ENCODE data around the gene PLOD3.
"Not testable (repeated sequence)": the region's sequence is repeated elsewhere in the genome, so short reads cannot be mapped to it uniquely, and the experiment has no call there.

Gene PLOD3, protein sequence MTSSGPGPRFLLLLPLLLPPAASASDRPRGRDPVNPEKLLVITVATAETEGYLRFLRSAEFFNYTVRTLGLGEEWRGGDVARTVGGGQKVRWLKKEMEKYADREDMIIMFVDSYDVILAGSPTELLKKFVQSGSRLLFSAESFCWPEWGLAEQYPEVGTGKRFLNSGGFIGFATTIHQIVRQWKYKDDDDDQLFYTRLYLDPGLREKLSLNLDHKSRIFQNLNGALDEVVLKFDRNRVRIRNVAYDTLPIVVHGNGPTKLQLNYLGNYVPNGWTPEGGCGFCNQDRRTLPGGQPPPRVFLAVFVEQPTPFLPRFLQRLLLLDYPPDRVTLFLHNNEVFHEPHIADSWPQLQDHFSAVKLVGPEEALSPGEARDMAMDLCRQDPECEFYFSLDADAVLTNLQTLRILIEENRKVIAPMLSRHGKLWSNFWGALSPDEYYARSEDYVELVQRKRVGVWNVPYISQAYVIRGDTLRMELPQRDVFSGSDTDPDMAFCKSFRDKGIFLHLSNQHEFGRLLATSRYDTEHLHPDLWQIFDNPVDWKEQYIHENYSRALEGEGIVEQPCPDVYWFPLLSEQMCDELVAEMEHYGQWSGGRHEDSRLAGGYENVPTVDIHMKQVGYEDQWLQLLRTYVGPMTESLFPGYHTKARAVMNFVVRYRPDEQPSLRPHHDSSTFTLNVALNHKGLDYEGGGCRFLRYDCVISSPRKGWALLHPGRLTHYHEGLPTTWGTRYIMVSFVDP

DNA sequence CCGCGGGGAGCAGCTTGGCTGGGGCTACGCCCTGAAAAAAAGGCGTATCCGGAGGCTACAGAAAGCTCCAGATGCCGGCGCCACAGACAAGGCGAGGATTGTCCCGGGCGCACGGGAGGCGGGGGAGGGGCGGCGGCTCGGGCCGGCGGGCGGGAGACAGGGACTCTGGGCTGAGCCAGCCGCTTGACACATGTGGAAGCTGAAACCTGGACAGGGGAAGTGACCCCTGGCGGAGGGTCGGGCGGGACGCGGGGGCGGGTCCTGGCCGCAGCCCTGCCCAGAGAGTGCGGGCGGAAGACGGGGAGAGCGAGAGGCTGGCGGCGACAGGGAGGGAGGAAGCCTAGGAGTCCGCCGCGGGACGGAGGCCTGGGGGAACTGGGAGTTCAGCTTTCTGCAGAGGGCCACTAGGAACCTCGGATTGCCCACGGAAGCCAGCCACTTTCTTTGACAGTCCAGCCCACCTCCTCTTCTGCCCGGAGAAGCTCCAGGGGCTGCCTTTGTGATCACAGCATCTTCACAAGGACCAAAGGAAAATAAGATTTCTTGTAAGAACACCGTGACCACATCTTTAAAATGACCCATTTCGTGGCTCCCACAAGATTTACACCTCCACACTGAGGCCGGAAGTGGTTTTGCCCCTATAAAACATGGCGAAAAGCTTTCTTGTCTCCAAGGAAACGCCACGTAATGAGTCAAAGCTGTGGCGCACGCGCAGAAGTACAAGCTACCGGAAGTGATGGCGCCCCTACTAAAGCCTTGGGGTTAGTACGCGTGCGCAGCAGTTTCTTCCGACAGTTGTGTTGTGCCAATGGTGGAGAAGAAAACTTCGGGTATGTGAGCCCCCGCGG, at the start of gene PLOD3, which contains the start of gene ZNHIT1:
PLOD3 (minus strand) TSS at position 194 of the 848 bp plus-strand sequence. CDS start 307 bp downstream, outside the sequence.
ZNHIT1 (plus strand) TSS at position 778 of the 848 bp plus-strand sequence; CDS start at position 809, 31 bp downstream.
- Histone ChIP-seq H3K4me3 (peak within 1 kb of the TSS; percentile 61 to 82 (median 72)), H3K27ac (peak within 1 kb of the TSS; percentile 50 to 95 (median 90))

DNA sequence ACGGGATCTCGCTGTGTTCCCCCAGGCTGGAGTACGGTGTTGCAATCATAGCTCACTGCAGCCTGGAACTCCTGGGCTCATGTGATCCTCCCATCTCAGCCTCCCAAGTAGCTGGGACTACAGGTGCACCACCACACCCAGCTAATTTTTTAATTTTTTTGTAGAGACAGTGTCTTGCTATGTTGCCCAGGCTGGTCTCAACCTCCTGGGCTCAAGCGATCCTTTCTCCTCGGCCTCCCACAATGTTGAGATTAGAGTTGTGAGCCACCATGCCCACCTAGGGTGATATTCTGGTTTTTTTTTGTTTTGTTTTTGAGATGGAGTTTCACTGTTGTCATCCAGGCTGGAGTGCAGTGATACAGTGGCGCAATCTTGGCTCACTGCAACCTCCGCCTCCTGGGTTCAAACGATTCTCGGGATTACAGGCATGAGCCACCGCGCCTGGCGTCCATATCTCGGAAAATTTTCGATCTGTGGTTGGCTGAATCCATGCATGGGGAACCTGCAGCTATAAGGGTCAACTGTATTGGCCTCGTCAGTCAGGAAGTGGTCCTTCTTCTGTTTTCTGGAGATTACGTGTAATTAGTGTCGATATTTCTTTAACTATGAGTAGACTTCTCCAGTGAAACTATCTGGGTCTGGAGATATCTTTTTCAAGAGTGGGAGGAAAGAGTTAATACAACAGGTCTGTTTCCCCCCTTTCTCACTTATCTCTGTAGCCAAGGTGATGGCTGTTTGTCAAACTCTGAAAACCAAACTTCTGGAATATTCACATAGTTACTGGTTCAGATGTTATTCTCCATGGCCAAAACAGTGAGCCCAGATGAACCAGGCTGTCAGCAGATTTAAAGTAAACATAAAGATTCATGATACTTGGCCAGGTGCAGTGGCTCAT, 48.5 kb upstream of the PLOD3 start:
- Histone ChIP-seq H3K27ac (no peak overlapping the region), H3K4me3 (no peak overlapping the region)

- not testable (repeated sequence) for H3K27ac ChIP-seq, H3K4me3 ChIP-seq
These were observed 46.8 kb upstream of the PLOD3 start for GRCh38 chr7:101264102-101264706.

DNA sequence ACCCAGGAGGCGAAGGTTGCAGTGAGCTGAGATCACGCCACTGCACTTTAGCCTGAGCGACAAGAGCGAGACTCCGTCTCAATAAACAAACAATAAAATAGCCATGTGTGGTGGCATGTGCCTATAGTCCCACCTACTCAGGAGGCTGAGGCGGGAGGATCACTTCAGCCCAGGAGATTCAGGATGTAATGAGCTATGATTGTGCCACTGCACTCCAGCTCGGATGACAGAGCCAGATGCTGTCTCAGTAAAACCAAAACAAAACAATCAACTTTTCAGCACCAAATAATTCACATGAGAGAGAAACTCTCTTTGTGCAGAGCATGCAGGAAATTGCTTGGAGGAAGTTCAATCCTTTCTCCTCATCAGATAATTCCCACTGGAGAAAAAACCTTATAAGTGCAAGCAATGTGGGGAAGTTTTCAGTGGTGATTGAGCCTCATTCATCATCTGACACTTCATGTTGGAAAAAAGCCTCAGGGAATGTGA, 40.9 kb upstream of the PLOD3 start:
- no peak overlapping the region for H3K27ac ChIP-seq
- H3K4me3 ChIP-seq: no peak overlapping the region

DNA sequence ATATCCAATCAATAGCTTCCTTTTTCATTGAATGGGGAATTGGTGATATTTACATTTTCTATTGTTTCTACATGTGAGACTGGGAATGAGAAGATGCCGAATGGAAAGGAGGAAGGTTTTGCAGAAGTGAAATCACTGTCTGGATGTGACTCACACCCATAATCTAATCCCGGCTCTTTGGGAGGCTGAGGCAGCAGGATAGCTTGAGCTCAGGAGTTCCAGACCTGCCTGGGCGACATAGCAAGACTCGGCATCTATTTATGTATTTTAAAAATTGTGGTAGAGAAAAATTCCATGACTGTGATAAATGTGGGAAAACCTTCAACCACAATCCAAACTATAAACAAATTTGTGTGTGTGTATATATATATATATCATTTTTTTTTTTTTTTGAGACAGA, 38.4 kb upstream of the PLOD3 start:
- no peak overlapping the region for H3K27ac ChIP-seq
- no peak overlapping the region for H3K4me3 ChIP-seq

DNA sequence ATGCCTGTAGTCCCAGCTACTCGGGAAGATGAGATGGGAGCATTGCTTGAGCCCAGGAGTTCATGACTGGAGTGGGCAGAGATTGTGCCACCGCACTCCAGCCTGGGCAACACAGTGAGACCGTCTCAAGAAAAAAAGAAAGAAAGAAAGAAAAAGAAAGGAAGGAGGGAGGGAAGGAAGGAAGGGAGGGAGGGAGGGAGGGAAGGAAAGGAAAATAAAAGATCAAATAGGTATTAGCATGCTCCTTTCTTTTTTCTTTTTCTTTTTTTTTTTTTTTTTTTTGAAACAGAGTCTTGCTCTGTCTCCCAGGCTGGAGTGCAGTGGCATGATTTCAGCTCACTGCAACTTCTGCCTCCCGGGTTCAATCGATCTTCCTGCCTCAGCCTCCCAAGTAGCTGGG, 35.8 kb upstream of the PLOD3 start:
- H3K27ac ChIP-seq, H3K4me3 ChIP-seq: not testable (repeated sequence)

GRCh38 chr7:101251871-101252659, 34.7 kb upstream of the PLOD3 start:
- peak overlapping the region; percentile 60 to 98 (median 86) for H3K4me3 ChIP-seq
- H3K27ac ChIP-seq: peak overlapping the region in 20 of 21 experiments; percentile 23 to 90 (median 80)

- Histone ChIP-seq H3K4me3 (no peak overlapping the region), H3K27ac (no peak overlapping the region)
These were observed 32.9 kb upstream of the PLOD3 start for GRCh38 chr7:101250324-101250723.

DNA sequence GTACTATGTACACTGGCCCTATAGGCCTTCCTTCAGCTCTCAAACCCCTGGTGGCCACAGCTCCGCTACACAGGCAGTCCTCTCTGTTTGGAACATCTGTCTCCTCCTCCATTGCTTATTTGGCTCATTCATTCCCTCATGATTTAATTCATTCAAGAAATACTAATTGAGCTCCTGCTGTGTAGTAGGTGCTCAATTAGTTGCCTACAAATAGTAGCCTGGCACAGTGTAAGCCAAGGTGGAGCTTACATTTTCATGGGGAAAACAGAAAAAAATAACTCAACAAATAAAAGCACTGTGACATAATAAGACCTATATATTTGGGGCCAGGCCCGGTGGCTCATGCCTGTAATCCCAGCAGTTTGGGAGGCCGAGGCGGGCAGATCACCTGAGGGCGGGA, 30.9 kb upstream of the PLOD3 start:
- Histone ChIP-seq H3K4me3 (no peak overlapping the region), H3K27ac (no peak overlapping the region)

DNA sequence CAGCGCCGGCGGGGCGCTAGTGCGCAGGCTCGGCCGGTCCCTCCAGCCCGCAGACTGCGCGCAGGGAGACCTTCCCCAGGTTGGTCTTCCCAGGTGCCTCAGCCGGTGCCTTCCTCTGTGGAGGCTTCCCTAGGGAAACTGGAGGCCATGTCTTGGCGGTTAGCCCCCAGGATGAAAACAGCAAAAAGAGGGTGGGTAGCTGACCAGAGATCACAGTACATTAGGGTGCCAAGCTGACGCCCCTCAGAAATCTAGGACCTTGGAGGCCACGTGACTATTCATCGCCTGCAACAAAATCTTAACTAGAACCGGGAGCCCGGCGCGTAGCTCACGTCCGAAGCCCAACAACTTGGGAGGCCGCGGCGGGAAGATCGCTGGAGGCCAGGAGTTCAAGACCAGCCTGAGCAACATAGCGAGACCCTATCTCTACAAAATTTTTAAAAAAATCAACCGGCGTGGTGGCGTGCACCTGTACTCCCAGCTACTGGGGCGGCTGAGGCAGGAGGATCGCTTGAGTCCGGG, 27.8 kb upstream of the PLOD3 start:
- Histone ChIP-seq H3K4me3 (peak overlapping the region; percentile 65 to 89 (median 78)), H3K27ac (peak overlapping the region in 20 of 21 experiments; percentile 81 to 96 (median 92))

DNA sequence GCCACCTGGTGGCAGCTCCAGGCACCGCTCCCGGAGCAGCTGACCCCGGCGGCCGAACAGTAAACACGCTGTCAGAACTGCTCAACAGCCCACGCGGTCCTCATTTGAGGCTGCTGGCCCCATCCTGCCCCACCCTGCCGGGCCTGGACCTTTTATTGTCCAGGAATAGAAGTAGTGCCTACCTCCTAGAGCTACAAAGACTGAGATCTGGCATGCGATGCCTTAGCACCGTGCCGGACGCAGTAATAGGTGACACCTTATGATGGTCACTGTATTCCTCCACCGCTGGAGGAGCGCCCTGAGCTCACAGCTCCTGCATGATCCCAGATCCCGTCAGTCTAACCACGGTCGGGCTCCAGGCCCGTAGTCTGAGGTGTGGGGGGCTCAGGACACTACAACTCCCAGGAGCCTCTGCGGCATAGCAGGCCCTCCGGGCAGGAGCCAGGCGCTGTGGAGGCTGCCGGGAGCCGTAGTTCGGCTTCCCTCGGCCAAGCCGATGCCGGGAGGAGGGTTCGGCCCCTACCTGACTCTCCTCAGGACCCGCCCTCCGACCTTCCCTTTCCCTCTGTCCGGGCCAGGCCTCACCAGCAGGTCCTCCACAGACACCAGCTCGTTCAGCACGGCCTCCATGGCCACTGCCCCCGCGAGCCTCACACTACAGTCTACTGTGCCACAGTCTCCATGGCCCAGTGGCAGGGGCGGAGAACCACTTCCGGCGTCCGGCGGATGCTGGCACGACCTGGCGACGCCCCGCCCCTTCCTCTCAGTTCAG, 27.2 kb upstream of the PLOD3 start, which contains the start of gene FIS1:
FIS1 (minus strand) TSS at position 707 of the 772 bp plus-strand sequence; CDS start at position 630, 77 bp downstream.
- H3K27ac ChIP-seq: peak within 1 kb of the TSS; percentile 4 to 96 (median 92)
- peak within 1 kb of the TSS; percentile 65 to 89 (median 78) for H3K4me3 ChIP-seq

DNA sequence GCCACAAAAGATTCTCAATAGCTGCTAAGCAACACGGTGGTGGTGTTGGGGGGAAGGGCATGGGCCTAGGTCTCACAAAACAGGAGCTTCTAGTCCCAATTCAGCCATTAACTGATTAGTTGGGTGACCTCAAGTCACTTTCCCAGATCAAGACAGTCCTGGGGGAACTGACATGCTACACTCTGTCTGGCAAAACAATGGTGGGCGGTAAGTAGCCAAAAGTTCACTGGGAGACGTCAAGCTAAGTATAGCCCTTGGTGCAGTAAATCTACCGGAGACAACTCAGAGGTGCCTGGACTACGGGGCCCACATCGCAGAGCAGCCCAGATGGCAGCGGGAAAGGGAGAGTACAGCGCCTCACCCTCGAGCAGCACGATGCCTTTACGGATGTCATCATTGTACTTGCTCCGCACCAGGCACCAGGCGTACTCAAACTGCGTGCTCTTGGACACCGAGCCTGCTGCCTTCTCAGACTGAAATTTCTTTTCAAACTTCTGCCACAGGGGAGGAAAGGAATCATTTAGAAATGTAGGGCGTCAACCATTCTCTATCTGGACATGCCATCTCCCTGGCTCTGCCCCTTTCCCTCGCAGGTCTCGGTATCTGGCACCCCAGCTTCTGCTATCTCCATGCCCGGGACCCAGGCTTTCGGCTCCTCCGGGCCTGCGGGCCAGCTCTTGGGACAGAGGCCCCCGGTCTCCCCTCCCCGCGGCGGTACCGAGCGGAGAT, 26.4 kb upstream of the PLOD3 start:
- Histone ChIP-seq H3K27ac (peak overlapping the region in 20 of 21 experiments; percentile 81 to 96 (median 92)), H3K4me3 (peak overlapping the region; percentile 65 to 89 (median 78))

DNA sequence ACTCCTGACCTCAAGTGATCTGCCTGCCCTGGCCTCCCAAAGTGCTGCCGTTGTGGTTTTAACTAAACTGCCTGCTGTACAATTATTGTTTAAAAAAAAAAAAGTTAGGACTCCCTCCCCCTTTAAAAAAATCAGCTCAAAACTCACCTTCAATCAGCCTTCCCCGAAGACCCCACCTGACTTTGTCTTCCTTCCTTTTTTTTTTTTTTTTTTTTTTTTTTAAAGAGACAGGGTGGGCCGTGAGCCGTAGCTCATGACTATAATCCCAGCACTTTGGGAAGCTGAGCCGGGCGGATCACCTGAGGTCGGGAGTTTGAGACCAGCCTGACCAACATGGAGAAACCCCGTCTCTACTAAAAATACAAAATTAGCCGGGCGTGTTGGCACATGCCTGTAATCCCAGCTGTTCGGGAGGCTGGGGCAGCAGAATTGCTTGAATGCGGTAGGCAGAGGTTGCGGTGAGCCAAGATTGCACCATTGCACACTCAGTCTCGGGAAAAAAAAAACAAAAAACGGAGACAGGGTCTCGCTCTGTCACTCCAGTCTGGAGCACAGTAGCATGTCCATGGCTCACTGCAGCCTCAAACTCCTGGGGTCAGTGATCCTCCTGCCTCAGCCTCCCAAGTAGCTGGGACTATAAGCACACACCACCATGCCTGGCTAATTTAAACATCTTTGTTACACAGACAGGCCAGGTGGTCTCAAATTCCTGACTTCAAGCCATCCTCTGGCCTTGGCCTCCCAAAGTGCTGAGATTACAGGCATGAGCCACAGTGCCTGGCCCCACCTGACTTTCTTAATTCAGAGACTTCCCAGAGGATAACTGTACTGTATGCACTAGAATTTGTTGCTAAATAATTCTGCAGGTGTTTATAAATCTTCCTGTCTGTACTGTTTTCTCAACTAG, 24.3 kb upstream of the PLOD3 start:
- Histone ChIP-seq H3K4me3 (no peak overlapping the region), H3K27ac (peak overlapping the region in 3 of 21 experiments; percentile 5 to 36 (median 10))

GRCh38 chr7:101241015-101241363, 23.6 kb upstream of the PLOD3 start:
- peak overlapping the region in 6 of 21 experiments; percentile 5 to 36 (median 19) for H3K27ac ChIP-seq
- no peak overlapping the region for H3K4me3 ChIP-seq

Data from skin epidermis (tissue), 12 donors.